ENCODE data around the gene DEPDC5.

DEPDC5 gene

DNA sequence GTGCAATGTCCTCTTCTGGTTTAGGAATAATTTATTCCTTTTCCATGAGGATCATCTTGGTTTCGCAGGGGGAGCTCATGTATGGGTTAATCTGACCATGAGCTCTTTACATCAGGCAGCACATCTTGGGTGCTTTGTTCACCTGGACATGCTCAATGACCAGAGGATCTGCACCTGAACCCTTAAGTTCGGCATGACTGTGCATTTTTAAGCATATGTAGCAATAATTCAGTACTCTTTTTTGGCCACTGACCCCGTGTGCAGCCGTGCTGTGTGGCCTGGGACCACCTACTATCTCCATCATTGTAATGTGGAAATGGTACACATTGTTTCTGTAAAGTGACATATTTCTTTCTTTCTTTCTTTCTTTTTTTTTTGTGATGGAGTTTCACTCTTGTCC, 62.9 kb downstream of the DEPDC5 start:
- no peak for DNase-seq

DNA sequence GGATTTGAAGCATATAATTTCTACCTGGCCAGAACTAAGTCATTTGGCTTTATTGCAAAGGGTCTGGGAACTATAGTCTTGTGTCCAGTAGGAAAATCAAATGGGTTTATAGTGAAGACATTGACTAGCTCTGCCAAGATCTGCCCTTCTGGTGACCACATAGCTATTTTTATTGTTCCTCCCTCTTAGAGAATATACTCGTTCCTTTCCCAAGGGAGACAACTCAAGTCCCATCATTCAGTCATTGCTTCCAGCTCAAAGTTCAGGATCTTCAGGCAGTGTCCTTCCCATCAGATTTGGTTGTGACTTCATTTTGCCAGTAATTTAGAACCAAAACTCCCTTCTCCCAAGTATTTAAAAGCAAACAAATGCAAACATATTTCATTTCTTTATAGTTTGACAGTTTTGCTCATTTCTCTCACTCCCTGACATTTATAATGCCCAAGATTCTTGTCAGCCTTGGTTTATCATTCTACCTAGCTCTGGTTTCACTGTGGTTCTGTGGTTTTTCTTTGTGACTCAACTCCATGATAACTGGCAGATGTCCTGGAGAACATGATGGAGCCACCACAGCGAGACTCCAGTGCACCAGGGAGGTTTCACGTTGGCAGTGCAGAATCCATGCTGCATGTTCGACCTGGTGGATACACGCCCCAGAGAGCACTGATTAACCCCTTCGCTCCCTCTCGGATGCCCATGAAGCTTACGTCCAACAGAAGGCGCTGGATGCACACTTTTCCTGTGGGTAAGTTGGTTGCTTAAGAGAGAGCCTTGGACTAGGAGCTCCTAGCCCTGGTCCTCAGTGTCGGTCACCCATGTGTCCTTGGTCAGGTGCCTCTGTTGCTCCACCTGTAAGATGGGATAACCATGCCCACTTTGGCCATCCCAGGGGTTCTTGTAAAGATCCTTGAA, 64.9 kb downstream of the DEPDC5 start:
- DNase-seq, result no peak

DNA sequence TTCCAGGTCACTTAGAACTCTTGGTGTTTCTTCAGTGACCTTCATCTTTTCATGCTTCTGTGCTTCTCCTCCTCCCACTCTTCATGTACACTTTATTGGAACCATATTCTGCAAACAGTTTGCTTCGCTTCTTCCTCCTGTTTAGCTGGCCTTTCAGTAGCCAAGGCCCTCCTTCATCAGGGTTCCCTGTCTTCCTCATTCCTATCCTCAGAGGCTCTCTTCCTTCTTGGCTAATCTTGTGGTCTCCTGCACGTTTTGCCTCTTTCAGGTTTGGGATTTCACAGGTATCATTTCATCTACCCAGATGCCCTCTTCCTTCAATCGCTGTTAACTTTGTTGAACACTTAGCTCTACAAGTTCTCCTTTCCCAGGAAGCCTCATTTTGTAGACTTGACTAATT, 66.8 kb downstream of the DEPDC5 start:
- no peak for DNase-seq

DNA sequence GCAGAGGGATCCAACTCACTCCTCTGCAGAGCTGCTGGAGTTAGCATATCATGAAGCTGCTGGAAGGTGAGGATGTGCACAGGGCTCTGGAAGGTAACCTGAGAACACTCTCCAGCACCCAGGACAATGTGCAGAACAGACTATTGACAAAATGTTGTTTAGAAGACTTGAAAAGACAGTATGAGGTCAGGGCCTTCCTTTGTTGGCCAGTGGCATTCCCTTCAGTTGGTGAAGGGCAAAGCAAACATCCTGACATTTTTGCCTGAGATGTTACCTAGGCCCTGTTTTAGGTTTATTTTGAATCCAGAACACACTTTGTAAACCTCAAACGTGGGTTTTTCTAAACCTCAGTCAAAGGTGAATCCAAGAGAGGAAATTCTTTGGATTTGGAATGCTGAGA, 67.8 kb downstream of the DEPDC5 start:
- DNase-seq, result no peak

DNA sequence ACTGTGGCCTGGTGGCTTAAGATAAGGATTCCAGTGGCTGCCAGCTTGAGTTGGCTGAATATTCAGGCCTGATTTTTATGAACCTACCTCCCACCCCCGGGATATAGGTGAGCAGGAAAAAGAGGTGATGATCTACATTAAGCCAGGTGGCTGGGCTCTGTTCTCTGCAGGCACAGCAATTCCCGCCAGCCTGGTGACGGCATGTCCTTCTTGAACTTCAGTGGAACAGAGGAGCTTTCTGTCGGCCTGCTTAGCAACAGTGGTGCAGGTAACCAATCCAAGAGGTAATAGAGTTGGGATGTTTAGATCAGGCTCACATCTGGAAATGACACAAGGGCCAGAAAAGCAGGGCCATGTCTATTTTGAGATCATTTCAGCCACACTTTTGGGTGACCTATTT, 68.7 kb downstream of the DEPDC5 start:
- DNase-seq, result no peak

DNA sequence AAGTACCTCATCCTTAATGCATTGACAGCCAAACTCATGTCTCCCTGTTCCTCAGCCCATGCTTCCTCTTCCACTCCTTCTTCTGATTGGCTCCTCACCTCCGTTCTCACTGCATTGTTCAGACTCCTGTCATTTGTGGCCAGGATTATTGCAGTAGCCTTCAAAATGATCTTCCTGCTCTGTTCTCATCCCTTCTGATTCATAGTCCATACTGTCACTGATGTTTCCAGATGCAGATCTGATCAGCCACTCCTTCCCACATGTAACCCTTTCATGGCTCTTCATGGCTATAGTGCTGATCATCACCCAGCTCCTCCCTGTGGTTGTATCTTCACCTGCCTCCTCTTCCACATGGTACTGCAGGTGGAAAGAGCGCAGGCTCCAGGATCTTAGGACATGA, 71.7 kb downstream of the DEPDC5 start:
- no peak for DNase-seq

DNA sequence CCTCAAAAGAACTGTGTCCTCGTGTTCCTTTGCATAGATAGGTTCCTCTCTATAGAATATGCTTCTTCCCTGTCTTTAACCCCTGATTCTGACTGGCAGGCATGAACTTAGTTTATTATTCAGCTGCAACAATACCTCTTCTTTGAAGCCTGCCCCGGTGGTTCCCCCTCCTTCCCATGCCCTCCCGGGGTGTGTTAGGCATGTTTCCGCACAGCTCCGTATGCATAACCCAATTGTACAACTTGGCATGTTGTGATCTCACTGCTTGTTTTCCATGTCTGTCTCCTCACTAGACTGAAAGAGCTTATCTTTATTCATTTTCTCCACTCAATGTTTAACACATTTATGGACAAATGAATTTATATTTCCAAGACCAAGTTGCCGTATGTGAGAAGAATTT, 72.6 kb downstream of the DEPDC5 start:
- DNase-seq, result no peak

DNA sequence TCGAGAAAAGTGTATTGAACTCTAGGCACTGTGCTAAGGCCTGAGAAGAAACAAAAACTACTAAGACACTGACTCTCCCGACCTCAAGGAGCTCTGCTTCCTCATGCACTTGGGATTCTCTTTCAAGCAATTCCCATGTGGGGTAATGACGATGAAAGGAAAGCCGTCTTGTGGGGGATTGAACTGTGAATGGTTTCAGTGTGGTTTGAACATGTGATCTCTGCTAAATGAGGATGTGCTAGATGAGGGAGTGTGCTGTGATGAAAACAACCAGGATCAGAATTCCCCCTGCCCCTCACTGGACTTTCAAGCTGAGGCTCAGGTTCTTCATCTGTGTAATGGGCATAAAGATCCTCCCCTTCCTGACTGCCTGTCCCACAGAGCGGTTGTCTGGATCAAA, 74.9 kb downstream of the DEPDC5 start:
- no peak for DNase-seq

DNA sequence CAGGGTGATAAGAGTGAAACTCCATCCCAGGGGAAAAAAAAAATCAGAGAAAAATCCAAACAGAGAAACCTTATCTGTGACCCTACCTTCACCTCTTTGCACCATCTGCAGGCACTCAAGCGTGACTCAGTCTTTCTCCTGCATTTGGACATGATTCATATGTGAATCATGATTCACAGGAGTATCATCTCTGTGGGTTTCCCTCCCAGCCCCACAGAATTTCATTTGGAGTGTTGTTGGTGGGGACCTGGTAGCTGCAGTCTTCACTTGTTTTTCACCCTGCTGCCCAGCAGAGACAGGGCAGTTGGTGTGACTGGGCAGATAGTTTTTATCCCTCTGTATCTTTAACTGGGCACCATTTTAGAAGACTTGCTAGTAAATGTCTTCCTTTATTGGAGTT, 75.7 kb downstream of the DEPDC5 start:
- no peak for DNase-seq

DNA sequence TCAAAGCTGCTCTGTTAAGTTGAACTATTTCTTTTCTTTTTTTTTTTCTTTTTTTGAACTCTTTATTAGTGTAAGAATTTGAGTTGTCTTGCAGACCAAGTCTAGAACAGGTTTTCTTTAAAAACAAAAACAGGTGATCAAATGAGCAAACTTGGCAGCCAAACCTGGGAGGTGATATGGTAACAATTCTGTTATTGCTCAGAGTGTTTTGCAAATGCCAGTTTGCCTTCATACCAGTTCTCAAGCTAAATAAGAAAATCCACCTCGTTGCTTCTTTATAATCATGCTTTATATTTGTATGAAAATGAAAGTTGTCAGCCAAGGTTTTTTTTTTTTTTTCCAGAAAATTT, 76.9 kb downstream of the DEPDC5 start:
- no peak for DNase-seq

DNA sequence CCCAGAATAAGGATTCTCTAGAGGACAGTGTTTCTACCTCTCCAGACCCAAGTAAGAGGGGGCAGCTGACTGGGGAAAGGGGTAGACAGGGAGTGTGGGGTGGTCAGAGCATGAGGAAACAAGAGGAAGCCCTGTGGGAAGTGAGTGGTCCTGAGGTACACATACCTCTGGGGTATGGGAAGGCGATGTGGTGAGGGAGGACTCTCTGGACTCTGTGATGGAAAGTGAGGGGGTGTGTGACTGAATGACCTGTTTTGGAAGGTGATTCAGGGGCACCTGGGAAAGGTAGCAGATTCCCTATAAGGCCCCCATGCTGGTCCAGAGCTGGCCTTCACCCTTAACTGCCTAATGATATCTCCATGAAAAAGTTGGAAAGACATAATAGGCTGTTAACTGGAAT, 80.1 kb downstream of the DEPDC5 start:
- no peak for DNase-seq

DNA sequence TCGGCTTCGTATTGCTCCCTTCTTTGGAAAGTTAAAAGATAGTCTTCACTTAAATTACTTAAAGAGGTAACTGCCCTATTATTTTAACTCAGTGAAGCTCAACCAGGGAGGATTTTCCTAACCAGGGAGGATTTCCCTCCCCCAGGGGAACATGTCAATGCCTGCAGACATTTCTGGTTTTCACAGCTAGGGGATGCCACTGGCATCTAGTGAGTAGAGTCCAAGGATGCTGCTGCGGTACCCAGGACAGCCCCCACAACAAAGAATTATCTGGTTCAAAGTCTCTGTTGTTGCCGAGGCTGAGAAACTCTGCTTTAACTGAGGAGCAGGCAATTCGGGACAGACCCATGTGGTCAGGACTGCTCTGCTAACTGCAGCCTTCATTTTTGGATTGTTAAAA, 82.2 kb downstream of the DEPDC5 start:
- no peak for DNase-seq

DNA sequence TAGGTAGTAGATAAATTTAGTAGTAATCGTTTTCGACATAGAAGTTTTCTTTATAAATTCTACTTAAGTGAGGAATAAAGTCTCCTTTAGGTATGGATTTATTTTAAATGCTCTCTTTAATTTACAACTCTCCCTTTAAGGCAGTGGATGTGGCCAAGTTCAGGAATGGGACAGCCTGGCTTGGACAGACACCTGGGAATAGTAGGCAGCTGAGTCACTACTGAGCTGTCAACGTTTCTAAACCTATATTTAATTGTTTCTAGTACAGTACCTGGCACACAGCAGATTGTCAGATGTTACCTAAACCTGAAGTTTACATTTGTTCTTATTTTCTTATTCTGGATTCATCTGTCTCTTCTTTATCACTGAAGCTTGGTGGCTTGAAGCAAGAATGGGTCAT, 85.1 kb downstream of the DEPDC5 start:
- DNase-seq, result no peak

DNA sequence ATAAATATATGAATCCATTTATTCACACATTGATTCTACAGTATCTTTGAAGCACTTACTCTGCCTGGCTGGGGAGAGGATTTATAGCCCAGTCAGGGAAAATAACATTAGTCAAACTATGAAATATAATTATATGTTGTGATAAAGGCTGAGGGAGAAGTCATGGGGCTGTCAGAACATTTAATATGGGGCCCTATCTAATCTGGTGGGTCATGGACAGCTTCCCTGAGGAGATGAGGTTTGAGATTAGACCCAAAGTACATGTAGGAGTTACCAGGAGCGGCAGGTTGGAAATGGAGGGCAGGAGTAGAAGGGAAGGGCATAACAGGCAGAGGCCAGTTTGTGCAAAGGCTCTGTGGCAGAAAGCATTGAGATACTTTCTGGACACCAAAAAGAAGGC, 86.2 kb downstream of the DEPDC5 start:
- DNase-seq, result no peak

DNA sequence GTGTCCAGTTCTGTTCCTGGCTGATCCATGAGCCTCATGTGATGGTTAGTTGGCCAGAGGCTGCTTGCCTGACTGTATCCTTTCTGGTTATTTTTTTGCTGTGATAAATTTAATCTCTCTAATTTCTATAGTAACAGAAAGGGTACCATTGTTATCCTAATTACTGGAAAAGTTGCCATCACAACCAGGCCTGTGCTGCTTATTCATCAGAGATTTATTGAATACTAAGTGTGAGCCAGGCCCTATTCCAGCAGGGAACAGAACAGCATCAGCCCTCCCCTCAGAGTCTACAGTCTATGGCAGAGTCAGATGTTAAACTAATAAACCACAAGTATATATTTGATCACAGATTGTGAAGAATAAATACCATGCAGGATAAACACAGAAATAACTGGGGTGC, 86.8 kb downstream of the DEPDC5 start:
- DNase-seq, result no peak

DNA sequence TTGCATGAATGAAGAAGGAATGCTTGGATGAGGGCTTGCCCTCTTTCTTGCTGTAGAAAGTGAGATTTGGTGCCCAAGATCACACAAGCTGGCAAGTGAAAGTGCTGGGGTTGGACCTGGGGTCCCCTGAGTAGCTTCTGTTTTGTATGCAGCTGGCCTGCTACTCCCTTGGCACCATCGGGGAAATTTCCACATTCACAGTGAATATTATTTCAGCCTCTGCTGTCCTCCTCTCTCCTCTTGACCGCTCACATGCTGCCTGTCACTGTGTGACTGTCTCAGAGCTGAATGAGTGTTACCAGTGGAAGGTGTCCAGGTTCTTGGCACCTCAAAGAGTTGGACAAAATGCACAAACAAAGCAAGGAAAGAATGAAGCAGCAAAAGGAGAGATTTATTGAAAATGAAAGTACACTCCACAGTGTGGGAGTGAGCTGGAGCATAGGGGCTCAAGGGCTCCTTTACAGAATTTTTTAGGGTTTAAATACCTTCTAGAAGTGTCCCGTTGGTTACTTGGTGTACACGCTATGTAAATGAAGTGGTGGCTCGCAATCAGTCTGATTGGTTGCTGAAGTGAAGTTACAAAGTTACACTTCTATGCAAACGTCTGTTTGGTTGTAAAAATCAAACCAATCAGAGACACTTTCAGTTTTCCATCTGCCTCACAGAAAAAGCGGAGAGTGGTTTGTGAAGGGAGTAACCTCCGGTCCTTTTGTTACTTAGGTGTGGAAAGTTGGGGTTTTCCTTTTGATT, 87.4 kb downstream of the DEPDC5 start:
- DNase-seq, result no peak

DNA sequence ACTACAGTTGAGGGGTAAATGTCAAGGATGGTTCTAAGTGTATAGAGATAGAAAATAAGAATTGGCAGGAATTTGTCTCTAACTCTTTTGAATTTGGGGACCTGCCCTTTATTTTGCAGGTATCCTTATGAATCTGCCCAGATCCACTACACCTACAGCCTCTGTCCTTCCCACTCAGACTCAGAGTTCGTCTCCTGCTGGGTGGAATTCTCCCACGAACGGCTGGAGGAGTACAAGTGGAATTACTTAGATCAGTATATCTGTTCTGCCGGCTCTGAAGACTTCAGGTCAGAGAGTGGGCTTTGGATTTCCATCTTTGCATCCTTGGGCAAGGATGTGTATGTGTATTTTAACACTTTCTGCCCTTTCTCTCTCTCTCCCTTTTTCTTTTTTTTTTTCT, 89.7 kb downstream of the DEPDC5 start:
- no peak for DNase-seq

DNA sequence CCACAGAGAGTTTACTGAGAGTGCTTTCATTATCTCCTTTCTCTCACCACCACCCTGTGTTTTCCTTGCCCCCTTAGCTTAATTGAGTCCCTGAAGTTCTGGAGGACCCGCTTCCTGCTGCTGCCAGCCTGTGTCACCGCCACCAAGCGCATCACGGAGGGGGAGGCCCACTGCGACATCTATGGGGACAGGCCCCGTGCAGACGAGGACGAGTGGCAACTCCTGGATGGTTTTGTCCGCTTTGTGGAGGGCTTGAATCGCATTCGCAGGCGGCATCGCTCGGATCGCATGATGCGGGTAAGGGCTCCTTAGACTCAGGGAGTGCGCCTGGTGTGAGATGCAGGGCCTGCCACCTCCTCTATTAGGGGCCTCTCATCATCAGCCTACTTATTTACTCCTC, 91.1 kb downstream of the DEPDC5 start:
- DNase-seq, result no peak

DNA sequence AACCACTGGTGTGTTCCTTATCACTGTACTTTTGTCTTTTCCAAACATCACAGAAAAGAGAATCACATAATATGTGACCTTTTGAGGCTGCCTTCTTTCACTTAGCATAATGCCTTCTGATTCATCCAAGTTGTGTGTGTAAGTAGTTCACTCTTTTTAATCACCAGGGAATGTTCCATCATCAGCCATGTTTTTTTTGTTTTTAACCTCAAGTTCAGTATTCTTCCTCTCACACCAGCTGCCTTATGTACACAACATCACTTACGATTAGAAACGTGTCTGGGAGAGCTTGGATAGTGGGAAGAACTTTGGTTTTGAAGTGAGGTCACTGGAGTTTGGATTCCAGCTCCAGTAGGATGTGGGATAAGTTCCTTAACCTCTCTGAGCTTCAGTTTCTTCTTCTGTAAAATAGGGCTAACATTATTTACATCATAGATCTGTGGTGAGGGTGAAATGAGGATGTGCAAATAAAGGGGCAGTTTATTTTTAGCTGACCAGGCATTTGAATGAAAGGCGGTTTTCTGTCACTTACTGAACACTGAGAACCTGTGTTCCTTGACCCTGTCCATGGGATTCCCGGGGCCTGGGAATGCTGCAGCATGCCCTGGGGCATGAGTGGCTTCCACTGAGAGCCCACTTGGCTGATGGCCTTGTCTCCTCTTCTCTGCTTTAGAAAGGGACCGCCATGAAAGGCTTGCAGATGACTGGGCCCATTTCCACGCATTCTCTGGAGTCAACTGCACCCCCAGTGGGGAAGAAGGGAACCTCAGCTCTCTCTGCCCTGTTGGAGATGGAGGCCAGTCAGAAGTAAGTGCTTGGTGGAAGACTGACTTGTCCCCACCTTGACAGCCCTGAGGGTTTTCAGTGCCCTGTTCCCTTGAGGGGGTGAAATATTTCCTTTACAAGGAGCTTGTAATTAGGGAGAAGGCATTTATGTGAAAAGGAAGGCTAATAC, 92.6 kb downstream of the DEPDC5 start:
- DNase-seq, result no peak

DNA sequence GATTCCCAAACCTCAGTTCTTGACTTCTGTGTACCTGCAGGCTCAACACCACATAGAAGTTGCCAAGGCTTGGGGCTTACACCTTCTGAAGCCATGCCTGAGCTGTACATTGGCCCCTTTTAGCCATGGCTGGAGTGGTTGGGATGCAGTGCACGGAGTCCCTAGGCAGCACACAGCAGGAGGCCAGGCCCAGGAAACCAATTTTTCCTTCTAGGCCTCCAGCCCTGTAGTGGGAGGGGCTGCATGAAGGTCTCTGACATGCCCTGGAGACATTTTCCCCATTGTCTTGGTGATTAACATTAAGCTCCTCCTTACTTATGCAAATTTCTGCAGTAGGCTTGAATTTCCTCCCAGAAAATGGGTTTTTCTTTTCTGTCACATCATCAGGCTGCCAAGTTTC, 94.6 kb downstream of the DEPDC5 start:
- no peak for DNase-seq

DNA sequence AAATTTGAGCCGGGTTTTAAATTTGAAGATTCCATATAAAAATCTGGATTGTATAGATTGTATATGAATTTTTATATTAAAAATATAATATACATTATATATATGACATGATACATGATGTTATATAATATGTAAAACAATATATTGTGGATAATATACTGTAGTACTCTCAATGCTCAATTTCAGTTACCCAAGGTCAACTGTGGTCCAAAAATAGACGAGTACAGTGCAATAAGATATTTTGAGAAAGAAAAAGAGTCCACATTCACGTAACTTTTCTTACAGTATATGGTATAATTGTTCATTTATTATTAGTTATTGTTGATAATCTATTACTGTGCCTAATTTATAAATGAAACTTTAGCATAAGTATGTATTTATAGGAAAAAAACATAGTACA, 96.3 kb downstream of the DEPDC5 start:
- DNase-seq, result no peak

DNA sequence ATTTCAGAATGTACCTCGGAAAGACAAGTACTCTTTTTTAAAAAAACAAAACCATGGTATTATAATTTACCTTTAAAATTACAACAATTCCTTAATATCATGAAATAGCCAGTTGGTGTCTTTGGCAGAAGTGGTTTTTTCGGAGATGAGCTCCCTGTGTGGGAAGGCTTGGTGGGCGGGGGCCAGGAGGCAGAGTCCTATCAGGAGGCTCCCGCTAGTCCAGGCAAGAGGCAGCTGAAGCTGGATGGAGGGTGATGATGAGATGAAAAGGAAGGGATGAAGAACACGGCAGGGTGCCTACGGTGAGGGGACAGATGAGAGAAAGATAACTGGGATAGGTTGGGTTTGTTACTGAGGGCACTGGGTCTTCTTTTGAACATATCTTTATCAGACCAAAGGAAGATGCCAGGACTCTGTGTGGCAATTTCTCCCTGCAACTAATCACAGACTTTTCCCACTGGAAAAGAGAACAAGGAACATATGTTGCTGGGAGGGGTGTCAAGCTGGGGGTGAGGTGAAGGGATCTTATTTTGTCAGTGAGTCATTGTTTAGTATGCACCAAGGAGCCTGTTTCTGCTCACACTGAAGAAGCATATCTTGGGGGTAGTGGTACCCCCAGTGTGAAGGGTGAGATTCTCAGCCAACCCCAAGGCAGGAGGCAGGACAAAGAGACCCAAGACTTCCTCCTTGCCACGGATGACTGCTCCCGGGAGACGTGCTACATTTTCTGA, 99.0 kb downstream of the DEPDC5 start:
- no peak for DNase-seq

Data from activated gamma-delta T cell (primary cell).